Measurements from ENCODE around the gene CTBP1. TPM values are rescaled to one million over a fixed set of nuclear protein-coding genes. Genes with fewer than 3 reads are reported as not detected.
A peak's percentile ranks its signal among the peaks of the same experiment; 100 is the strongest.

Gene CTBP1
- total RNA-seq, 1 donor from 2014 or later = 203 TPM

DNA sequence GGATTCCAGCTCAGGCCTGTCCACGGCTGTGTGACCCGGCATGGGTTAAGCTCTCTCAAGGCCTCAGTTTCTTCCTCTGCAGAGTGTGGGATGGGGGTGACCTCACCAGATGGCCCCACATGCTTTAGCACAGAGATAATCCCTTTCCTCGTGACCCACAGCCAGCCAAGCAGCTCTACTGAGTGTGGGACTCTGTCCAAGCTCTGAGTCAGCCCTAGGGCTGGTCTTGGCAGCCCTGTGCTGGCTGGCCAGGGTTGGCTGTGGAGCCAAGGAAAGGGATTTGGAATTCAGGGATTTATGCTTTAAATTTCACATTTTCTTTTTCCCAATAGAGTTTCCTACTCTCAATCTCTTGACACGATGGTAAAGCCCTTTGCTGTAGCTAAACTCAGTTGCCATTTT lies 56.8 kb downstream of the CTBP1 start:
- Mint-ChIP-seq H3K4me3 (no peak overlapping the region), H3K27ac (no peak overlapping the region), H3K4me1 (ENCODE audit: low read depth) (peaks cover 4% of the 10 kb centered on the region), H3K36me3 (ENCODE audit: low read depth) (peaks cover 7% of the 10 kb centered on the region), H3K9me3 (no peaks in the 10 kb centered on the region), H3K27me3 (ENCODE audit: insufficient read depth) (no peaks in the 10 kb centered on the region)
- no peak for DNase-seq (ENCODE audit: low spot score)
- intact Hi-C loops (cut with micrococcal nuclease) = no loop called here

DNA sequence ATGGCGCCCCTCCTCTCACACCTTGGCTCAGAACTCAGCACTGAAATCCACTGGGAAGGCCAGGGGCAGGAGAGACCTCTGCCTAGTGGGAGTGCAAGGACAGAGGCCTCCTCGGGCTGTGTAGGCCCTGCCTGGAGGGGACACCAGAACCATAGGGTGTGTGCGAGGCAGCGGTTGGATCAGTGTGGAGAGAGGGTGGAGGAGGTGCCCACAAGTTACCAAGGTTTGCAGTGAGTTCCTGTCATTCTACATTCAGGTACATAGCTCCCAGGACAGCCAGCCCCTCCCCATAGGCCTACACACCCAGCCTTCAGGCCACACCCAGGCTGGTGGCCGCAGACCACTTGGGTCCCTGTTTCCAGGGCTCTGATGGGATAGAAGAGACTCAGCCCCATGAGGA lies 57.3 kb downstream of the CTBP1 start:
- Mint-ChIP-seq H3K4me1 (ENCODE audit: low read depth) (peaks cover 9% of the 10 kb centered on the region), H3K4me3 (no peak overlapping the region), H3K27ac (no peak overlapping the region), H3K27me3 (ENCODE audit: insufficient read depth) (no peaks in the 10 kb centered on the region), H3K36me3 (ENCODE audit: low read depth) (peaks cover 4% of the 10 kb centered on the region), H3K9me3 (no peaks in the 10 kb centered on the region)
- DNase-seq (ENCODE audit: low spot score) = no peak
- intact Hi-C loops (cut with micrococcal nuclease) = no loop called here

DNA sequence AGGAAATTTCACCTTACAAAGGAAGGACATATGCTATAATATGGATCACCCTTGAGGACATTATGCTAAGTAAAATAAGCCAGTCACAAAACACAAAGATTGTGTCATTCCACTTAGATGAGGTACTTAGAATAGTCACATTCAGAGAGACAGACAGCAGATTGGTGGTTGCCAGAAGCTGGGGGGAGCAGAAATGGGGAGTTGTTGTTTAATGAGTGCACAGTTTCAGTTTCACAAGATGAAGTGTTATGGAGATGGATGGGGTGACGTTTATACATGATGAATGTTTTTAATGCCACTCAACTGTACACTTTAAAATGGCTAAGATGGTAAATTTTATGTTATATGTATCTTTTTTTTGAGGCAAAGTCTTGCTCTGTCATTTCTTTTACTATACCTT lies 61.7 kb downstream of the CTBP1 start:
- peaks cover 30% of the 10 kb centered on the region for H3K4me1 Mint-ChIP-seq (ENCODE audit: low read depth)
- H3K4me3 Mint-ChIP-seq = no peak overlapping the region
- intact Hi-C loops (cut with micrococcal nuclease) = loop anchor here (1.0 kb wide), 3 partner anchors 14 to 81 kb away; no protein-coding TSS in a partner anchor
- H3K27ac Mint-ChIP-seq = peak overlapping the region; percentile 28
- H3K9me3 Mint-ChIP-seq = peaks cover 5% of the 10 kb centered on the region
- H3K36me3 Mint-ChIP-seq (ENCODE audit: low read depth) = peaks cover 9% of the 10 kb centered on the region
- DNase-seq (ENCODE audit: low spot score) = peak; percentile 34
- H3K27me3 Mint-ChIP-seq (ENCODE audit: insufficient read depth) = no peaks in the 10 kb centered on the region

DNA sequence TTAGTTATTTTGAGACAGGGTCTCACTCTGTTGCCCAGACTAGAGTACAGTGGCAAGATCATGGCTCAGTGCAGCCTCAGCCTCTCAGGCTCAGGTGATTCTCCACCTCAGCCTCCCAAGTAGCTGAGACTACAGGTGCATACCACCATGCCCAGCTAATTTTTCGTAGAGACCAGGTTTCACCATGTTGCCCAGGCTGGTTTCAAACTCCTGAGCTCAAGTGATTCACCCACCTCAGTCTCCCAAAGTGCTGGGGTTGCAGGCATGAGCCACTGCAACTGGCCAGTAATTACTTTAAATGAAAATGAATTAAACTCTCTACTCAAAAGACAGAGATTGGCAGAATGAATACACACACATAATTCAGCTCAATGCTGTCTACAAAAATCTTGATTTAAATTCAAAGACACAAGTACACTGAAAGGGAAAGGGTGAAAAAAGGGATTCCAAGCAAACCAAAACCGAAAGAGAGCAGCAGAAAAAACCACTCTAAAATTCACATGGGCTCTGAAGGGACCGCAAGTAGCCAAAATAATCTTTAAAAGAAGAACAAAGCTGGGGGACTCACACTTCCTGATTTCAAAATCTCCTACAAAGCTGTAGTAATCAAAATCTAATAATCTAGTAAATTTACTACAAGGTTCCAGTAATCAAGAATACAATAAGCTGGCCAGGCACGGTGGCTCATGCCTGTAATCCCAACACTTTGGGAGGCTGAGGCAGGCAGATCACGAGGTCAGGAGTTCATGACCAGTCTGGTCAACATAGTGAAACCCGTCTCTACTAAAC lies 64.8 kb downstream of the CTBP1 start:
- H3K27ac Mint-ChIP-seq = peak overlapping the region; percentile 48
- peaks cover 31% of the 10 kb centered on the region for H3K4me1 Mint-ChIP-seq (ENCODE audit: low read depth)
- DNase-seq (ENCODE audit: low spot score) = no peak
- intact Hi-C loops (cut with micrococcal nuclease) = no loop called here
- H3K36me3 Mint-ChIP-seq (ENCODE audit: low read depth) = peaks cover 23% of the 10 kb centered on the region
- peaks cover 29% of the 10 kb centered on the region for H3K9me3 Mint-ChIP-seq
- H3K27me3 Mint-ChIP-seq (ENCODE audit: insufficient read depth) = peaks cover 4% of the 10 kb centered on the region
- no peak overlapping the region for H3K4me3 Mint-ChIP-seq

DNA sequence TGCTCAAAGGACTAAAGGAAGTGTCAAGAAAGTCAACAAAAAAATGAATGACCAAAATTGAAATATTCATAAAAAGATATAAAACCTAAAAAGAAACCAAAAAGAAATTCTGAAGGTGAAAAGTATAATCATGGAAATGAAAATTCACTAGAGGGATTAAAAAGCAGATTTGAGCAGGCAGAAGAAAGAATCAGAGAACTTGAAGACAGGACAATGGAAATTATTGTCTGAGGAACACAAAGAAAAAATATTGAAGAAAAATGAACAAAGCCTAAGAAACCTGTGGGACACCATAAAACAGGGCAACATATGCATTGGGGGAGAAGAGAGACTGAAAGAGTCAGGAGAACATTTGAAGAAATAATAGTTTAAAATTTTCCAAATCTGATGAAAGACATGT lies 66.6 kb downstream of the CTBP1 start:
- intact Hi-C loops (cut with micrococcal nuclease) = no loop called here
- DNase-seq (ENCODE audit: low spot score) = no peak
- Mint-ChIP-seq H3K27me3 (ENCODE audit: insufficient read depth) (peaks cover 4% of the 10 kb centered on the region), H3K4me3 (no peak overlapping the region), H3K36me3 (ENCODE audit: low read depth) (peaks cover 21% of the 10 kb centered on the region), H3K4me1 (ENCODE audit: low read depth) (peaks cover 29% of the 10 kb centered on the region), H3K27ac (no peak overlapping the region), H3K9me3 (peaks cover 29% of the 10 kb centered on the region)

DNA sequence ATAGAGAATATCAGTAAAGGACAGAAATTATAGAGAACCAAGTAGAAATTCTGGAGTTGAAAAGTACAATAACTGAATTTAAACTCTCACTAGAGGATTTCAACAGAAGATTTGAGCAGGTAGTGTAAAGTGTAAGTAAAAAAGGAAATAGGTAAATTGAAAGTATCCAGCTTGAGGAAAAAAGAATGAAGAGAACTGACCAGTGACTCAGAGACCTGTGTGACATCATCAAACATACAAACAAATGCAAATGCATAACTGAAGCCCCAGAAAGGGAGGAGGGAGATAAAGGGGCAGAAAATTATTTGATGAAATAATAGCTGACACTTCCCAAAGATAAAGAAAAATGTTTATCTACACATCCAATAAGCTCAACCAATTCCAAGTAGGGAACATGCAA lies 68.3 kb downstream of the CTBP1 start:
- Mint-ChIP-seq H3K27me3 (ENCODE audit: insufficient read depth) (peaks cover 4% of the 10 kb centered on the region), H3K27ac (no peak overlapping the region), H3K4me1 (ENCODE audit: low read depth) (peaks cover 20% of the 10 kb centered on the region), H3K36me3 (ENCODE audit: low read depth) (peaks cover 21% of the 10 kb centered on the region), H3K9me3 (peaks cover 29% of the 10 kb centered on the region), H3K4me3 (no peak overlapping the region)
- DNase-seq (ENCODE audit: low spot score) = no peak
- intact Hi-C loops (cut with micrococcal nuclease) = no loop called here

DNA sequence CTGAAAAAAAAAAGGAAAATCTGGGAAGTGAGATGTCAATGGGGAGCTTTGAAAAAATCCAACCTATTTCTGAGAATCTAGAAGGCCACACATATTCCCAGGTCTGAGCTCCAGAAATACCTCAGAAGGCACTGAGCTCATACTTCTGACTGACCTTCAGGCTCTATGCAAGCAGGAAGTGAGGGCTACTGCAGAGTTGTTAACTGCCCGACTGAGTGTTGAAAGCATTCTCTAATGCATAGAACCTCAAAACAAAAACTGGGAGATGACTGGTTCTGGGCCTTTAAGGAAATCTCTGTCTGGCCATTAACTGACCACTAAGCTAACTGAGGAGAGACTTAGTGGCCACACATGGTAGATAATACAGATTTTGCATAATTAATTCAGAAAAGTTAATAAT lies 69.0 kb downstream of the CTBP1 start:
- intact Hi-C loops (cut with micrococcal nuclease) = no loop called here
- Mint-ChIP-seq H3K27ac (no peak overlapping the region), H3K36me3 (ENCODE audit: low read depth) (peaks cover 21% of the 10 kb centered on the region), H3K4me3 (no peak overlapping the region), H3K4me1 (ENCODE audit: low read depth) (peaks cover 20% of the 10 kb centered on the region), H3K27me3 (ENCODE audit: insufficient read depth) (peaks cover 4% of the 10 kb centered on the region), H3K9me3 (peaks cover 29% of the 10 kb centered on the region)
- no peak for DNase-seq (ENCODE audit: low spot score)

DNA sequence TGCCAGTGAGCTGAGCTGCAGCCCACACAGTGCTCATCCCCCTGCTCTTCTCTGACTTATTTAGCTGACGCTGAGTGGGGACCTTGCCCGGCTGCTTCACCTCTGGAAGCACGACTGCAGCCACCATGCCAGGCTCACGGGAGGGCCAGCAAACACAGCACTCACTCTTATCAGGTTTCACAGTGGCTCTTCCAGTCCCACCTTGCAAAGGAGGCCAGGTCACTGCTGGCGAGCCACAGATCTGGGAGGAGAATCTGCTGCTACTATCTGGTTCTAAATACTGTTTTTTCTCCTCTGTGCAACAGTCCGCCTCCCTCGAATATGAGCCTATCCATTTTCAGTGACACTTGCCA lies 69.9 kb downstream of the CTBP1 start:
- Mint-ChIP-seq H3K4me3 (no peak overlapping the region), H3K4me1 (ENCODE audit: low read depth) (peaks cover 15% of the 10 kb centered on the region), H3K36me3 (ENCODE audit: low read depth) (peaks cover 20% of the 10 kb centered on the region), H3K27ac (no peak overlapping the region), H3K9me3 (peaks cover 29% of the 10 kb centered on the region), H3K27me3 (ENCODE audit: insufficient read depth) (peaks cover 4% of the 10 kb centered on the region)
- intact Hi-C loops (cut with micrococcal nuclease) = no loop called here
- DNase-seq (ENCODE audit: low spot score) = no peak

DNA sequence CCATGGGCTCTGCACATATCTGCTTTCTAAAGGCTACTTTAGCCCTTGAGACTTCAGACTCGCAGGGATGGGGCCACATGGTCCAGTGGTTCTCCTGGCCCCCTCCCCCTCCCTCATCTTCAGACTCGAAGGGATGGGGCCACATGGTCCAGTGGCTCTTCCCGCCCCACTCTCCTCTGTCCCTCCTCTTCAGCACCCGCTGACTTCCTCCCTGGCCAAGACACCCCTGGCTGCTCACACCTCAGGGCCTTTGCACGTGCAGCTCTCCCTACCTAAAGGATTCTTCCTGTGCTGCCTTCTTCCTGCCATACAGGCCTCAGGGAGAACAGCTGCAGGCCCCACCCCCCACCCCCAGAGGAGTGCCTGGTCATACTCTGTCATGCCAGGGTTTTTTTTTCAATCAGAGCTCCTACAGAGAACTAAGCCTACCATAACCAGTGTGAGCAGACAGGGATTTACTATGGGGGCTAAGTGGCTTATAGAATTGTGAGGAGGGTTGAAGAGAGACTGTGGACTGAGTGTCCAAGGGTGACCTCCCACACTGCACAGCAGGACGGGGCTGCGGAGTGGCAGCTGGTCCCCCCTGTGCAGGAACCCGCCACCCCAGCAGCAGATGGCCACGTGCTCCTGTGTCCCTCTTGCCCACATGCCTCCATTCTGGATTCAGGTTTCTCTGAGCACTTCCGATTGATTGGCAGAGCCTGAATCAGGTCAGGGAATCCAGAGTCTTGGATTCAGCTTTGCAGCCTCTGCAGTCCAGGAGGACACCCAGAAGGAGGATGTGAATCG lies 70.4 kb downstream of the CTBP1 start:
- no peak for DNase-seq (ENCODE audit: low spot score)
- Mint-ChIP-seq H3K4me1 (ENCODE audit: low read depth) (peaks cover 10% of the 10 kb centered on the region), H3K9me3 (peaks cover 29% of the 10 kb centered on the region), H3K27ac (no peak overlapping the region), H3K27me3 (ENCODE audit: insufficient read depth) (peaks cover 9% of the 10 kb centered on the region), H3K36me3 (ENCODE audit: low read depth) (peaks cover 20% of the 10 kb centered on the region), H3K4me3 (no peak overlapping the region)
- intact Hi-C loops (cut with micrococcal nuclease) = no loop called here

DNA sequence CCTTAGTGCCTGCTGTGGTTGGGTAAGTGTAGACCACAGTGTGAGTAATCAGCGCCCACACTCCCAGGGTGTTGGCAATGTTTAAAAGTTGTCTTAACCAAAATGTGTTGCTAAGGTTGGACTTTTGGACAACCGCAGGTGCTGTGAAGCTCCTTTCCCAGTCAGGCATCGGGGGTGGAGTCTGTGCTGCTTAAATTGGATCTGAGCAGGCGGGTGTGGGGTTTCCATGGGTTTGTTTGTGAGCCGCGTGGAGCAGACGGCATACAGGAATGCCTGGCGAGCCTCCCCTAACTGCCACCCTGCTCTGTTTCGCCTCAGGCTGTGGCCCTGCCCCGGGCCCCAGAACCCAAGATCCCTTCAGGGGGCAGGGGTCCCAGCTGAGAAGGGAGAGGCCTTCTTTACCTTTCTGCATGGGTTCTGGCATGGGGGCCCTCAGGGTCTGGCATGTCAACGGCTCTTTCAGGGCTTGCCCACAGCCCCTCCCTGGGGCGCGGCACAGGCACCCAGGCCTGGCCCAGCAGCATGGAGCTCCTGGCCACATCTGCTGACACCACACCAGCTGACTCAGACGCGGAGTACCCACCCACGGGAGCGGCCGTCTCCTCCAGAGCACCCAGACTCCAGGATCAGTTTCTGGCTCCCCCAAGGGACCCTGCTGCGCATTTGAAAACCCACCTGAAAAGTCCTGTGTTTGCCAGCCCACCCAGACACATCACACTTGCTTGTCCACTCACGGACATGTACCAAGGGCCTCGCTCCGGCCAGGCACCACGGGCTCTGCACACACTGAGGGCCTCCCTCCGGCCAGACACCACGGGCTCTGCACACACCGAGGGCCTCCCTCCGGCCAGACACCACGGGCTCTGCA lies 71.4 kb downstream of the CTBP1 start:
- H3K4me1 Mint-ChIP-seq (ENCODE audit: low read depth) = peaks cover 4% of the 10 kb centered on the region
- intact Hi-C loops (cut with micrococcal nuclease) = no loop called here
- no peak overlapping the region for H3K27ac Mint-ChIP-seq
- DNase-seq (ENCODE audit: low spot score) = no peak
- H3K4me3 Mint-ChIP-seq = no peak overlapping the region
- peaks cover 27% of the 10 kb centered on the region for H3K9me3 Mint-ChIP-seq
- H3K27me3 Mint-ChIP-seq (ENCODE audit: insufficient read depth) = peaks cover 14% of the 10 kb centered on the region
- H3K36me3 Mint-ChIP-seq (ENCODE audit: low read depth) = peaks cover 17% of the 10 kb centered on the region

DNA sequence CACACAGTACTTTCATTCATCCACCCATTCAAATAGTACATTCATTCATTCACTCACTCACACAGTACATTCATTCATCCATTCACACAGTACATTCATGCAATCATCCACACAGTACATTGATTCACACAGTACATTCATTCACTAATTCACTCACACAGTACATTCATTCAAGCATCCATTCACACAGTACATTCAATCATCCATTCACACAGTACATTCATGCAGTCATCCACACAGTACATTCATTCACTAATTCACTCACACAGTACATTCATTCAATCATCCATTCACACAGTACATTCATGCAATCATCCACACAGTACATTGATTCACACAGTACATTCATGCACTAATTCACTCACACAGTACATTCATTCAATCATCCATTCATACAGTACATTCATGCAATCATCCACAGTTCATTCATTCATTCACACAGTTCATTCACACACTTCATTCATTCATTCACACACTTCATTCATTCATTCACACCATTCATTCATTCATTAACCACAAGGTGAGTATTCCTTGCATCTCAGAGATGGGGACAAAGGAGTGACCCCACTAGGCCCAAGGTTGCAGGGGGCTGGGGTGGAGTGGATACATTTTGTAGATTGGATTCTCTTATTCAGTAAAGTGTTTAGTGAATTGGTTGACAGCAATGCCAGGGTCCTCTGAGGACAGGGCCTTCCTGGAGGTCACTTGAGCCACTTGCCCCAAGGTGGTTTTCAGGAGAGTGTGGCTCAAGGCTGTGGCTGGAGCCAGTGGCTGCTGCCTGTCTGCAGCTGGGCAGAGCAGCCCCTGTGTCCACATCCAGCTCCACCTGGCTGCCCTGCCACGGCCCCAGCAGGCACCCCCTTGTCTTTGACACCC lies 72.3 kb downstream of the CTBP1 start:
- H3K4me1 Mint-ChIP-seq (ENCODE audit: low read depth) = no peaks in the 10 kb centered on the region
- H3K36me3 Mint-ChIP-seq (ENCODE audit: low read depth) = peaks cover 11% of the 10 kb centered on the region
- DNase-seq (ENCODE audit: low spot score) = no peak
- intact Hi-C loops (cut with micrococcal nuclease) = no loop called here
- H3K27ac Mint-ChIP-seq = no peak overlapping the region
- H3K9me3 Mint-ChIP-seq = peaks cover 19% of the 10 kb centered on the region
- H3K4me3 Mint-ChIP-seq = no peak overlapping the region
- peaks cover 12% of the 10 kb centered on the region for H3K27me3 Mint-ChIP-seq (ENCODE audit: insufficient read depth)

DNA sequence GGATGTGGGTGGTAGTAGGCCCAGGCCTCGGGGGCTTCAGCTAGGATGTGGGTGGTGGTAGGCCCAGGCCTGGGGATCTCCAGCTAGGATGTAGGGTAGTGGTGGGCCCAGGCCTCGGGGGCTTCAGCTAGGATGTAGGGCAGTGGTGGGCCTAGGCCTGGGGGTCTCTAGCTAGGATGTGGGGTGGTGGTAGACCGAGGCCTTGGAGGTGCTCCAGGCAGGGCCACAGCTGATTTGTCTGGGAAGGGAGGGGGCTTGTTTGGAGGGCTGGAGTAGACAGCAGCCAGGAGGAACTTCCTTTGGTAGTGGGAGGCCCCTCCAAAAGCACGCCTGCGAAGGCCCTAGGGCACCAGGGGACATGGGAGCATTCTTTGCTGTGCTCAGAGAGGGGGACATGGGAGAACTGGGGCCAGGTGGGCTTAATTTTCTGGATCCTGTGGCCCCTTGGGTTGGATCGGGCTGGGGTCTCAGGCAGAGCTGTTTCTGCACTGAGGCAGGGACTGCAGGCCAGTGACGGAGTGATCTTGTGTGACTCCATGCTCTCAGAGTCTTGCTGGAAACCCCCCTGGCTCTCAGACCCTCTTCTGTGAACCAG lies 73.2 kb downstream of the CTBP1 start:
- no peak overlapping the region for H3K4me3 Mint-ChIP-seq

More for the DNA sequence above, 73.2 kb downstream of the CTBP1 start:
- Mint-ChIP-seq H3K36me3 (ENCODE audit: low read depth) (peaks cover 7% of the 10 kb centered on the region), H3K9me3 (peaks cover 11% of the 10 kb centered on the region), H3K4me1 (ENCODE audit: low read depth) (no peaks in the 10 kb centered on the region), H3K27ac (no peak overlapping the region), H3K27me3 (ENCODE audit: insufficient read depth) (peaks cover 13% of the 10 kb centered on the region)
- no peak for DNase-seq (ENCODE audit: low spot score)
- intact Hi-C loops (cut with micrococcal nuclease) = no loop called here

All from activated T-helper 1 cell treated with anti-CD3 and anti-CD28 coated beads, Interleukin-12 subunit alpha, Interleukin-12 subunit beta, Interleukin-2, Interleukin-4 antibody, amounts not matched to agents 30 ng/mL and 10 ng/mL and 1 ng/mL, durations not matched to agents 14 hours and 24 hours and 36 hours (primary cell).